SW 1271 (cell line): ENCODE data around the gene TMIE.

Source experiments
- DNase-seq, 2 experiments: peaks; one replicate each; lab custom pipeline; 2025; lab: John Stamatoyannopoulos, UW

Gene TMIE

GRCh38 chr3:46708401-46709156 is 7.4 kb downstream of the TMIE start:
- DNase-seq: no peak

- DNase-seq: no peak
Observed at GRCh38 chr3:46709157-46709654, 8.0 kb downstream of the TMIE start.

GRCh38 chr3:46709721-46710120 is 8.5 kb downstream of the TMIE start:
- DNase-seq: no peak

- DNase-seq: no peak
Observed at GRCh38 chr3:46710229-46710628, 9.0 kb downstream of the TMIE start.

GRCh38 chr3:46710671-46711295 is 9.6 kb downstream of the TMIE start:
- no peak for DNase-seq

- DNase-seq: no peak
Observed at GRCh38 chr3:46711305-46711704, 10.1 kb downstream of the TMIE start.

GRCh38 chr3:46711760-46712159 is 10.6 kb downstream of the TMIE start:
- DNase-seq: no peak

GRCh38 chr3:46712191-46713049 is 11.2 kb downstream of the TMIE start:
- DNase-seq: no peak

GRCh38 chr3:46713050-46713897 is 12.1 kb downstream of the TMIE start:
- DNase-seq: no peak

GRCh38 chr3:46713898-46714552 is 12.8 kb downstream of the TMIE start:
- DNase-seq: no peak

GRCh38 chr3:46714728-46715506 is 13.7 kb downstream of the TMIE start:
- no peak for DNase-seq

- DNase-seq: no peak
Observed at GRCh38 chr3:46715507-46716175, 14.4 kb downstream of the TMIE start.

- no peak for DNase-seq
Observed at GRCh38 chr3:46716461-46717441, 15.6 kb downstream of the TMIE start.

GRCh38 chr3:46717447-46718231 is 16.4 kb downstream of the TMIE start, which contains the start of gene PRSS50:
TSS of gene PRSS50 (minus strand) at chr3:46717869. CDS start at chr3:46717824, 45 bp downstream.
- DNase-seq: no peak

GRCh38 chr3:46719044-46719565 is 17.9 kb downstream of the TMIE start:
- no peak for DNase-seq

- no peak for DNase-seq
Observed at GRCh38 chr3:46719735-46720271, 18.6 kb downstream of the TMIE start.

GRCh38 chr3:46721009-46721408 is 19.8 kb downstream of the TMIE start:
- no peak for DNase-seq
